22Rv1 (cell line): Measurements from ENCODE around the gene ATOX1.

ENCODE experiments used
- CTCF ChIP-seq: fragments of 450-650 bp; IDR thresholded peaks from 2 replicates; pipeline ENCODE4 v1.5.1; 2017; ENCODE audit warnings: mild to moderate bottlenecking
- ZFX ChIP-seq: fragments of 450-650 bp; IDR thresholded peaks from 2 replicates; pipeline ENCODE4 v1.6.1; 2017; ENCODE audit warnings: antibody characterized with exemption, borderline replicate concordance

DNA sequence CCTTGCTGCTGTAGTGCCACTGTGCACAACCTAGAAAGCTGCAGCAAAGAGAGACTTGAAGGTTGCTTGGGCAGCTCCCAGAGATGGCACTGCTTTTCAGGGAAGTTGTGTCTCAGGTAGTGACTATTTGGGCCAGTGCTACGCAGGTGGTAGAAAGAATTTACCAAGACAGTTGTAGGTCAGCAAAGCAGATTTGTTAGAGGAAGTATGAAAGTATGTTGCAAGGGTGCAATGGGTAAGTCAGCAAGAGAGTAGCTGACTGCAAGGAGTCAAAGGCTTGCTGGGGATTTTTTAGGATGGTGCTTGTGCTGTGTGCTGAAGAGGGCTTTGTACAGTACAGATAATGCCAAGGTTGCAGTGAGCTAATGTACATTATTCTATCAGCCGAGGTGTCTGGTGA lies 38.2 kb downstream of the ATOX1 start:
- no peak for TF ChIP-seq CTCF
- no peak for TF ChIP-seq ZFX
